ENCODE data around the gene KIRREL2.
"Not testable (repeated sequence)": the region's sequence is repeated elsewhere in the genome, so short reads cannot be mapped to it uniquely, and the experiment has no call there.

KIRREL2 gene

GRCh38 chr19:35899547-35900214 lies 43.0 kb downstream of the KIRREL2 start:
- peak; percentile 61 for DNase-seq

- DNase-seq: no peak
These were observed 44.4 kb downstream of the KIRREL2 start for GRCh38 chr19:35901055-35901644.

GRCh38 chr19:35901854-35902661 lies 45.3 kb downstream of the KIRREL2 start, which contains the start of gene HCST:
HCST (plus strand) TSS chr19:35902529; CDS start chr19:35902594, 65 bp downstream.
- DNase-seq: no peak

- DNase-seq: no peak
These were observed 46.3 kb downstream of the KIRREL2 start for GRCh38 chr19:35902870-35903475.

- no peak for DNase-seq
These were observed 47.0 kb downstream of the KIRREL2 start for GRCh38 chr19:35903550-35904179.

GRCh38 chr19:35904311-35905068 lies 47.8 kb downstream of the KIRREL2 start:
- no peak for DNase-seq

- no peak for DNase-seq
These were observed 48.5 kb downstream of the KIRREL2 start for GRCh38 chr19:35905178-35905727.

- no peak for DNase-seq
These were observed 50.6 kb downstream of the KIRREL2 start for GRCh38 chr19:35907377-35907745.

GRCh38 chr19:35908010-35908441 lies 51.3 kb downstream of the KIRREL2 start, which contains the start of gene TYROBP:
TYROBP (minus strand) TSS chr19:35908295; CDS start chr19:35908228, 67 bp downstream.
- no peak for DNase-seq

GRCh38 chr19:35908973-35909683 lies 52.4 kb downstream of the KIRREL2 start:
- DNase-seq: no peak

GRCh38 chr19:35909684-35910035 lies 52.9 kb downstream of the KIRREL2 start:
- DNase-seq: no peak

- not testable (repeated sequence) for DNase-seq
These were observed 53.6 kb downstream of the KIRREL2 start for GRCh38 chr19:35910355-35910754.

GRCh38 chr19:35911173-35911572 lies 54.5 kb downstream of the KIRREL2 start:
- no peak for DNase-seq

- no peak for DNase-seq
These were observed 55.1 kb downstream of the KIRREL2 start for GRCh38 chr19:35911790-35912189.

- DNase-seq: no peak
These were observed 56.9 kb downstream of the KIRREL2 start for GRCh38 chr19:35913589-35913988.

- DNase-seq: no peak
These were observed 58.7 kb downstream of the KIRREL2 start for GRCh38 chr19:35915443-35915842.

All from NCI-H1694 (cell line).